Measurements from ENCODE around the gene NOP9.

NOP9 gene

DNA sequence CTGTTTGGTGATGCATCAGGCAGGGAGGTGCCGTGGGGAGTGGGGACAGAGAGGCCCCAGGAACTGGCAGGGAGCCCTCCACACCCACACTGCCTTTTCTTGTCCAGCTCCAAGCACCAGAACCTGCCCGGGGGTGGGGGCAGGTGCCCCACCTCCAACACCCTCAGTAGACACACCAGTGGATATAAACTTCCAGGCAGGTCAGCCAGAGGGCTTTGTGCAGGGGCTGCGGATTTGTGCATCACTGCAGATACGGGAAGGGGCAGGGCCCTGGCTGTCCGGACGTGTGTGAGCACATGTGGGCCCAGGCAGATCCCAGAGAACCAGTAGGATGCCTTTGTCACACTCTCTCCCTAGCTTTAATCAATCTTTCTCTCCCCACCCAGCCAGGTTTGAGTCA lies 35.4 kb upstream of the NOP9 start:
- DNase-seq = no peak

DNA sequence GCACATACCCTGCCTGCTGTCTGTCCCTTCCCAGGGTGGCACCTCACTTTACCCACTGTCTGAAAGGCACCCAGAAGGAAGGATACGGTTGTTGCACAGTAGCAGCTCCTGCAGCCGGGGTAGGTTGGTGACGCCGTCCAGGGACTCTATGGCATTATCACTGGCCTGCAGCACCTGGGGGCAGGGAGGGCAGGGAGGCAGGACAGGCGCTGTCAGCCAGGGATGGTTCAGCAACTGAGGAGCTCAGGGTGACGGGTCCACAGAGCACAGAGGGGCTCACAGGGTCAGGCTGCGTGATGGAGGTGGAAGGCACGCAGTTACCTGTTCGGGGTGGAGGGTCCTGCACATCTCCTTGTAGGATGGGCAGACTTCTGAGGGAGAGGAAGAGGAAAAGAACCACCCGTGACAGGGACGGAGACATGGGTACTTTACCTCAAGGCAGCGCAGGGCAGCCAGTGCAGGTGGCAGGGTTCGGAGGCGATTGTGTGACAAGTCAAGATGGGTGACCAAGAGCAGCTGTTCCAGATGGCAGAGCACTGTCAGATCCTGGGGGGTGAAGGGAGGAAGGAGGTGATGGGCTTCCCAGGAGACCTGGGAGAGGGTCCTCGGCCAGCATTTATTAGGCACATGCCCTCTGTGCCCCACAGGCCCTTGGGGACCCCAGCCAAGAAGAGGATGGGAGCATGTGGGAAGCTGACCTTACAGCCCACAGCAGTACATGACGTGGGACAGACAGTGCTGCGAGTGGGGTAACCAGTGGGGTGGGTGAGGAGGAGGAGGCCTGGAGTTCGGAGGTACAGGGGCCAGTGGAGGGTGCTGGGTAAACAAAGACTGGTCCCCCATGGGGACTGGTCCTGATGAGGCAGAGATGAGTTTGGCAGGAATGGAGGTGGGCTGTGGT lies 33.1 kb upstream of the NOP9 start:
- no peak for DNase-seq

DNA sequence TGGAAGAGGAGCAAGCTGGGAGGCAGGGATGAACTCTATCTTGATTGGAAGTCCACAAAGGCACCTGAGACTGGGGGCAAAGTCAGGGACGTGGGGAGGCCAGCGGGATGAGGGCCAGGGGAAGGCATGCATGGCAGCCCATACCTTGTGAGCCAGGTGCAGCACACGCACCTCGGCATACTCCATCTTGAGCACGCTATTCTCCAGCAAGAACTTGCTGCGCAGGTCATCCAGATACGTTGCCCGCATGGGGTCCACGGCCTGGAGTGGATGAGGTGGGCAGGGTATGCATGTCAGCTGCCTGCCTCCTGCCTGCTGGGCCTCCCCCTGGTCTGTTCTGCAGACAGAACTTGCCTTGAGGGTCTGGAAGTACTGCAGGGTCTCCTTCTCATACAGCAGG lies 32.1 kb upstream of the NOP9 start:
- DNase-seq = no peak

DNA sequence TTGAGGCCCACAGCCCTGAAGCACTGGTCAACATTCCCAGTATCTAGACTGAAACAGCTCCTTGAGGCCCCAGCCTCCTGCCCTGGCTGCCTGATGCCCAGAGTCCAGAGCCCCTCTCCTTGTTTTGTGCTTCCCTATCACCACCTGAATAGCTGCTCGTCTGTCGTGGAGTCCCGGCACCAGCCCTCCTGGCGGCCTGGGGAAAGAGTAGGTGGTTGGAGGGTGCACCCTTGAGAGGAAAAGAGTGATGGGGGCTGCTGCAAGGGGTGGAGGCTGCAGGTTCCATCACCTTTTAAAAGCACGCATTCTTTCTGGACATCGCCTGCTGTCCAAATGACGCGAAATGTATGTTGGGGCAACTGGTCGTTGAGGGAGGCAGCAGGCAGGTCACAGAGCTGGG lies 31.4 kb upstream of the NOP9 start:
- no peak for DNase-seq

DNA sequence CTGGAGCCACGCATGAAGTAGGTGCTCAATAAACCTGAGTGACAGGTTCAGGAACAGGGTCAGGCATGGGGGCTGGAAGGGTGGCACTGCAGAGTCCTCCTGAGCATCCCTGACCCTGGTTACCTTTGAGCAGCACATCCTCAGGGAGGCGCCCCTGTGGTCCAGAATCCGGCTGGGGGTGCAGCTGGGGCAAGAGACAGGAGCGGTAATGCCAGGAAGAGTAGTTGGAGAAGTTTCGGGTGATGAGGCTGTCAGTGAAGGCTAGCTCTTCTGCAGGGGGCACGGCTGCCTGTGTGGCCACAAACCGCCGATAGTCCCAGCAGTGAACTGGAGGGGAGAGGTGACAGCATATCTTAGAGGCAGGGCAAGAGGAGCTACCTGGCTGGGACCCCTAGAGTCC lies 30.3 kb upstream of the NOP9 start:
- DNase-seq = no peak

DNA sequence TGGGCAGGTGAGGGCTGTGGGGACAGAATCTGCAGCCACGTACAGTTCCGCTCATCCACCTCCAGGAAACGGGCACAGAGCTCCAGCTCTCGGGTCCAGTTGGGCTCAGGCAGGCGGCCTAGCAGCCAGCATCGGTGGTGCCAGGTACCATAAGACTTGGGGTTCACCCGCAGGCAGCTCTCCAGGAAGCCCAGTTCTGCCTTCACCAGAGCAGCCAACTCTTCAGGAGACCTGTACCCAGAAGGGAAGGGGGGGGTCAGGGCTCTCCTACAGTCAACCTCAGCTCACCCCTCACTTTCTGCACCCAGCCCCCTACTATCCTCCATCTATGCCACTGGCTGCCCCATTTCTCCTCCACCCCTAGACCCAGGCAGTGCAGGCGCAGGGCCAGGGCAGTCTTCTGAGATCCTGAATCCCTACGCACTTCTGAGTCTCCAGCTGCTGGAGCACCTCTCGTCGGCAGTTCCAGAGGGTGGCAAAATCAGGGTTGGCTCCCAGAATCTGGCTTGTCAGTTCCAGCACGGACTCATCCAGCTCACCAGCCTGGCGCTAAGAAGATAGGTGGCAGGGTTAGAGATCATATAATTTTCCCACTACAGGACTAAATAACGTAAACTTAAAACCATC lies 29.6 kb upstream of the NOP9 start:
- DNase-seq = no peak

DNA sequence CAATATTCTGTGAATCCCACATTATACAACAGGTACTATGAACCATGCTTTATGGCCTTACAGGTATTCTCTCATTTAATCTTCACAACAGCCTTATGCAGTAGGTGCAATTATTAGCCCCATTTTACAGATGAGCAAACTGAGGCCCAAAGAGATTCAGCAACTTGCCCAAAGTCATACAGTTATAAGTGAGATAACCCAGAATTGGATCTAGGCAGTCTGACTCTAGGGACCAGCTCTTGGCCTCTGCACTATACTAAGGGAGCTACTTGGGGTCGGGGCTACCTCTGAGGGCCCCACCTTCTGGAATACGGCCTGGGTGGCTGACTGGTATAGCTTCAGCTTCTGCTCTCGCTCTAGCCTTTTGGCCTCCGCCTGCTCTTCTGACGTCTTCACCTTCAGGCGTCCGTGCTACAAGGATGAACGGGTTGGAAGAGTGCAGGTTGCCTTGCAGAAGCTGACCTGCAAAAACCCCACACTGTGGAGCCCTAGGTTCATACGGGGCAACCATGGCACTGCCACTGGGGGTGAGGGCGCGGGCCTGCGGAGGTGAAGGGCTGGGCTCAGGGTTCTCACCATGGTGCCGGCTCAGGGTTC lies 29.0 kb upstream of the NOP9 start:
- no peak for DNase-seq

DNA sequence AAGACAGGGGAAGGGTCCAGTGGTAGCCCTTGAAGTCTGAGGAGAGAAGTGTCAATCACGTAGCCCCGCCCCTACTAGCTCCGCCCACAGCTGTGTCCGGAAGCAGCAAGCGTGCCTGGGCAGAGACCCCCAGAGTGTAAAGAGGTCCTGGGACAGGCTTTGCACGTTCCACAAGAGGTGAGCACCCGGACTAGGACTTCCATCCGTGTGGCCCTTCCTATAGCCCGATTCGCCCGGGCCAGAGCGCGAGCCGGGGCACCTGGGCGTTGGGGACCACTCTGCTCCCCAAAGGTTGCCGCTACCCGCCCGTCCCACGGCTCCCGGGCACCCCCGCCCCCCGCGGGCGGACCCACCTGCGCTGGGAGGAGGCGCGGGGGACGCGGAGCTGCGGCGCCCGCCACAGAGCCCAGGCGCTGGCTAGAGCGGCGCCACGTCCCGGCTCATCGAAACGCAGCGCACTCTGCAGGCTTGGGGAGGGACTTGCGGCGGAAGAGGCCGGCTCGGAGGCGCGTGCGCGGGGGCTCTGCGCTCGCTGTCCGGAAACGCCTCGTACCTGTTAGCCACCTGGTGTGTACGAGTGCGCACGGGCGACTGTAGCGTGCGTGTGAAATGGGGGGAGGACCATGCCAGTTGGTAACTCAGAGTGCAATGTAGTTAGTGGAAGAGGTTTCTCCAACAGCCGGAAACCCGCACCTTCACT lies 28.4 kb upstream of the NOP9 start, which contains the start of gene RABGGTA:
RABGGTA (minus strand) TSS at position 464 of the 700 bp plus-strand sequence. CDS start 482 bp downstream, outside the sequence.
- DNase-seq = peak; percentile 74

DNA sequence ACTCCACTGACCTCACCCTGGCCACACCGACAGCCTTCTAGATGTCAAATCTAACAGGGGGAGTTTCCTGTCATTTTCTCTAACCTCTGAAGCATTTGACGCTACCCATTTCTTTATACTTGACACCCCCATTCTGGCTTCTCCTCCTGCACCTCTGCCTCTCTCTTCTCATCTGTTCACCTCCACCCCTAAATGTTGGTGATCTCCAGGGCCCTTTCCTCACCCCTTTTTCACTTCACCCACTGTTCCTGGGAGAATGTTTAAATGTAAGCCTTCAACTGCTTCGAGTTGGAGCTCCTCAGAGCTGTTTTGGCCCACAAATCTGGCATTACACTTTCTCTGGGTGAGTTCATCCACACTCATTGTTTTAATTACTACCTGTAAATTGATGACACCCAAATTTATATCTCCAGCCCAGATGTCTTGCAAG lies 27.8 kb upstream of the NOP9 start:
- DNase-seq = no peak

DNA sequence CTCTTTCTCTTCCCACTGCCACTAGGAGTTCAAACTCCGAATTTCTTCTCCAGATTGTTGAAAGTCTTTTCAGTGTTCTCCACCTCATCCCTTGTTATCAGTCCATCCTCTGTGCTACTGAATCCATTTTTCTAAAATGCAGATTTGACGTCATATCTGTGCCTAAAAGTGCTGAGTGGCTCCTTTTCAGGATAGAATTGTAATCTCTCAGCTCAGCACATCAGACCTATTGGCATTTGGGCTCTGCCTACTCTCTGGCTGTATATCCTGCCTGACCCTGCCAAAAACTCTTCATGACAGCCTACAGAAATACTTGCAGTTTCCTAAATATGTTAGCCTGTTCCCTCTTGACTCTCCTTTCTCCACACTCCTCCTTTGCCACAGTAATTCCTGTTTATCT lies 27.2 kb upstream of the NOP9 start:
- DNase-seq = no peak

DNA sequence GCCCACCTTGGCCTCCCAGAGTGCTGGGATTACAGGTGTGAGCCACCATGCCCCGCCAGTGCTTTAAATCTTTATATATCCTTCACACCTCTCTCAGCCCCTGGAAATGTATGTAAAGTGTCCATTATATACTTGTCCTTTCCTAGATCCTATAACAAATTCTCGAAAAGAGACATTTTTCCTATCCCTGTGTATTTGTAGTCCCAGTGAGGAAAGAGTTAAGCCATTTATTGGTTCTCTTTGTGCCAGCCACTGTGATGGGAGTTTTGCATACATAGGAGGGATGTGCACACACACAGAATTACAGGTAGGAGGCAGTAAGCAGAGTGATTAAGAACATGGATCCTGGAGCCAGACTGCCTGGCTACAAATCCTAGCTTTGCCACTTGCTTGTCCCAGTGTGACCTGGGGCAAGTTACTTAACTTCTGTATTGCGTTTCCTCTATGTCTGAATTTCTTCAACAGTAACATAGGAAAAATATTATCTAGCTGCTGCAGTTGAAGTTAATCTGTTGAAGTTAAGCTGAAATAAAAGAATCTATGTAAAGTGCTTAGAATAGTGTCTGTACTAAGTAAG lies 26.1 kb upstream of the NOP9 start:
- no peak for DNase-seq

DNA sequence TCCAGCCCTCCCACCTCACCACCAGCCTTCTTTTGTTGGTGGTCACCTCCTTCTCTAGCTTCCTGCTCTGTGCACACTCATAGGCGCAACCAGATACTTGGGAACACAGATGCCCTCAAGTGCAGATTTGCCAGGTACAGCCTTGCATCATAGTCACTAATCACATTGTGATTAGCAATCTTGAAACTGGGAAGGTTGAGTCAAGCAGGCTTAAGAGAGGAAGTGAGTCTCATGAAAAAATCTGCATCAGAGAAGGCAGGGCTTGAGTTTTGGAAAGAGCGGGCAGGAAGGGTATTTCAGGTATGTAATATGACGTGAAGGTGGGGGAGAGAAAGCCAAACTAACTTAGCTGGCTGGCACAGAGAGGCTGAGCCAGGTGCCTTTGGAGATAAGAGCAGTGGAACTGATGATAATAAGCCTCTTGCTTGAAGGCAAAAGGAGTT lies 25.5 kb upstream of the NOP9 start:
- no peak for DNase-seq

DNA sequence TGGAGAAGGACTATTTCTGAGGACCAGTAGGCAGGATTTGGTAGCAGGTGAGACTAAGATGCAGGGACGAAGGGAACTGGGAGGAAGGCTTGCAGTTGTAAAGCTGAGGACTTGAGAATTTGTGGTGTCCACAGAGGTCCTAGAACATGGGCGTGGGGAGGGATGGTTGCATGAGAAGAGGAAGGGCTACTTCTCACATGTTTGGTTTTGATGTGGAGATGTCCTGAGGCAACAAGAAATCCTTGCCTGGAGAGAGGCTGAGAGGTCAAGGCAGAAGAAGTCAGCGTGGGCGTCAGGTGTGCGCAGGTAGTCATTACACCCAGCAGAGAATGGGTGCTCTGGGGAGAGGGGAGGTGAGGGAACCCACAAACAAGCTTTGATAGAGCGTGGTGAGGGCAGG lies 22.6 kb upstream of the NOP9 start:
- no peak for DNase-seq

DNA sequence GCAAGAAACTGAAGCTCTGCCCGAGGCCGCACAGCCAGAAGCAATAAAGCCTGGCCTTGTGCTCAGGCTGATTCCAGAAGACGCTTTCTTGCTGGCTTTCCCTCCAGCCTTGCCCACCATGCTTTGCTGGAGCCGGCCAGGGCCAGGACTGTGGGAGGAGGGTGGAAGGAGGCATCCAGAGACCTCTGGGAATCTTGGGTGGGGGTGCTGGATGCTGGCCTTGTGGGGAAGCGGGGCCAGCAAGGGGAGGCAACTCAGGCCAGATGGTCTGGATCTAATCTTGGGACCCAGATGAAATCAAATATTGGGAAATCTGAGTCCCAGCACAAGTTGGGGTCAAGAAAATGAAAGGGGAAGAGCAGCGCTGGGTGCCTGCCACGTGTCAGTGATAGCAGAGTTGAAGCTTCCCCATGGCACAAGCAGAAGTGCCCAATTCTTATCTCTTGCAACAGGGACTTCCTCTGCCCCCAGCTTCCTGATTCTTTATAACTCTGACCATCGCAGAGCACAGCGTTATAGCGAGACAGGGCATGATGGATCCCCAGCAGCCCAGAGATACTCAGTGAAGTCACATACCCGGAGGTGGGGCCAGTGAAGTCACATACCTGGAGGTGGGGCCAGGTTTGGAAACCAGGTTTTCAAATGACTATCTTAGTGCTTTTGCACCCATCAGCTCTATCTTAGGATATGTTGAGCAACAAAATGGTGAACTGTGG lies 21.9 kb upstream of the NOP9 start:
- no peak for DNase-seq

DNA sequence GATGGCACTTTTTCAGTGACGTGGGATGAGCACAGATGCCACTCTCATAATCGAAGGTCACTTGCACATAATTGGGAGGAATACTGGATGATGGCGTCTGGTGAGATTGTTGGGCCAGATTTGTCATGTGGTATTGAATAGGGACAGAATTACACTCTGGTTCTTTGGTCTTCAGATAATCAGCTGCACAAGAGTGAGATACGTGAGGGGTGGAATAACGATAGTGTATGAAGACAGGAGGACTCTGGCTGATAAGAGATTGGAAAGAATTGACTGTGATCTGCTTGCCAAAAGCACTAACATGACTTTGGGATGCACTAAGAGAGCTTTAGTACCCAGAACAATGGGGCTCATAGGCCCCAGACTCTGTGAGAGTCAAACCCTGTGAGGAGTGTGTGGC lies 21.2 kb upstream of the NOP9 start:
- no peak for DNase-seq

DNA sequence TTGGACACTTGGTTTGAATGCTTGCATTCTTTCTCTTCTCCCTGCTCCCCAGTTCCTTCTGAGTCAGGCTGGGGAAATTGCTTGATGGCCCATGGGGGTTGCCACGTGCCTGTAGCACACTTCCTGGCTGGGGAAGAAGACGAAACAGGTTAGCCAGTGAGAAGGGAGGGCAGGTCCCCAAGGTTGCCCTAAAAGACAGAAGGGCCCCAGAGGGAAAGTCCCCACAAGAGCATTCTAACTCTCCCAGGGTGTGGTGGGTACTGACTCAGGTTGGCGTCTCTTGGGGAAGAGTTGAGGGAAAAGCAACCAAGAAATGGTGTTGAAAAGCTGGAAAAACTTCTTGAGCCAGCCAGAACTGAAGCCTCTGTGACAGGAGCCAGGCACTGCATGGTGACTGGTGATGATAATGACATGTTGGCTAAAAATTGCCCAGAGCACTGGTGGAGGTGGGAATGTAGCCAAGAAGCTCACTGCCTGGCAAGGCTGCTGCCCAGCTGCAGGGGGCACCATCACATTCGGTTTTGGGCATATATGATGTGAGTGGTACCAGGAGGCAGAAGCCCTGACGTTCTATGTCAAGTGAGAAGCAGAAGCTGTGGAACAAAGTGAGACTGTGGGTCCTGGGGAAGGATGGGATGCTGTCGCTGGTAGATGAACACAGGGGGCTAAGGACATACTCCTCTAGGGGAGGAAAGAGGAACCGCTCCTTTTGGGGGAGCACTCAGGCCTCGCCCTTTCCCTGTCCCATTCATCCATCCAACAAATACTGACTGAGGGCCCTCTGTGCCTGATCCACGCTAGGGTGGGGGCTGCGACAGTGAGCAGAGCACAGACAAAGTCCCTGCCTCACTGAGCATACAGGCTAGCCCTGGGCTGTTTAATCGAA lies 20.1 kb upstream of the NOP9 start:
- no peak for DNase-seq

DNA sequence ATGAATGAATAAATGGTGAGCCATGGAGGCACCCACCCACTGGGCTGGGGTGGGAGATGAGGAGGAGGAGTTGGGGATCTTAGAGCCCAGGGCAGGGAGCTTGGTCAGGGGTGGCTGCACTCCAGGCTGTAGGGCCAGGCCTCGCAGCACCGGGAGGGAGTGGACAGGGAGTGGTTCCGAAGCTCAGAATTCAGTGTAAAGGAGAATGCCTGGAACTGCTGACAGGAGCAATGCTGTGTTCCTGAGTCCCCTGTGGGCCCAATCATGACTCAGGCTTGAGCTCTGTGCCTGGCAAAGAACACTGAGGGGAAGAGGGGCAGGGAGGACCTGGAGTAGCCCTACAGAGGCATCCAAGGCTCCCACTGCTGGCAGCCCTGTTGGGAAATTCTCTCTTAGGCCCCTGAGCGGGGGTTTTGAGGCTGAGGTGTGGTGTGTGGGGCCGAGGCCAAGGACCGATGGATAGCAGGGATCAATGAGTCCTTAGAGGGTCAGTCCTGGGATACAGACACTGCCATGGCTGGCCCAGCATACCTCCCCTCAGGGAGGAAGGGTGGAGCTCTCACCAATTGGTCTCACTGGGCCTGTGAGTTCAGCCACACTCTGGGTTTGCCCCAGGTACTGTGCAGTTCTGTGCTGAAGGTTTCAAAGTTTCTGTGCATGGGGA lies 18.7 kb upstream of the NOP9 start:
- DNase-seq = no peak

DNA sequence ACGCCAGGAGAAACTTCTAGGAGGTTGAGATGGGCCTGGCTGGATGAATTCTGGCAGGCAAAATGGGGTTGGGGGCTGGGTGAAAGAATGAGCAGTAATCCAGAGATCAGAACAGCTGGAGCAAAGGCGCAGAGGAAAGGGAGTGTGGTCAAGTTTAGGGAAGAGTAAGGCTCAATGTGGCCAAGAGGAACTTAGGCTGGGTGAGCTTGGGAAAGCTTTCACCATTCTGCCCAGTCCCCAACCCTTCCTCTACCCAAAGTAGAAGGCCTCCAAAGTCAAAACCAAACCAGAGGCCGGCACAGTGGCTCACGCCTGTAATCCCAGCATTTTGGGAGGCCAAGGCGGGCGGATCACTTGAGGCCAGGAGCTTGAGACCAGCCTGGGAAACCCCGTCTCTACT lies 18.0 kb upstream of the NOP9 start:
- no peak for DNase-seq

DNA sequence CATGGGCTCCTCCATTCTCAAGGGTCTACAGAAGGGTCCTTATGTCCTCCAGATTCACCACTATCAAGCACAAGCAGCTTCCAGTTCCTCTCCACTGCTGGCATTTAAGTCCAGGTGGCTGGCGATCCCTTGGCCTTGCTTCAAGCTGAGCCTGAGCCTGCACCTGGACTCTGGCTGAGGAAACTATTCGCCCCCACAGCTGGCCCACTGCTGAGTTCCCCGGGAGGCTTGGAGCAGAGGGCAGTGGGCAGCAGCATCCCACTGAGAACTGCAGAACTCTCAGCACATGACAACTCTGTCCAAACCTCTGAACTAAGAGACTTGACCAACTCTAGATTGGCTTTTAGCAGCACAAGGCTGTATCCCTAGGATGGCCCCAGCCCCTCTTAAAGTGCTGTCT lies 16.9 kb upstream of the NOP9 start:
- DNase-seq = no peak

DNA sequence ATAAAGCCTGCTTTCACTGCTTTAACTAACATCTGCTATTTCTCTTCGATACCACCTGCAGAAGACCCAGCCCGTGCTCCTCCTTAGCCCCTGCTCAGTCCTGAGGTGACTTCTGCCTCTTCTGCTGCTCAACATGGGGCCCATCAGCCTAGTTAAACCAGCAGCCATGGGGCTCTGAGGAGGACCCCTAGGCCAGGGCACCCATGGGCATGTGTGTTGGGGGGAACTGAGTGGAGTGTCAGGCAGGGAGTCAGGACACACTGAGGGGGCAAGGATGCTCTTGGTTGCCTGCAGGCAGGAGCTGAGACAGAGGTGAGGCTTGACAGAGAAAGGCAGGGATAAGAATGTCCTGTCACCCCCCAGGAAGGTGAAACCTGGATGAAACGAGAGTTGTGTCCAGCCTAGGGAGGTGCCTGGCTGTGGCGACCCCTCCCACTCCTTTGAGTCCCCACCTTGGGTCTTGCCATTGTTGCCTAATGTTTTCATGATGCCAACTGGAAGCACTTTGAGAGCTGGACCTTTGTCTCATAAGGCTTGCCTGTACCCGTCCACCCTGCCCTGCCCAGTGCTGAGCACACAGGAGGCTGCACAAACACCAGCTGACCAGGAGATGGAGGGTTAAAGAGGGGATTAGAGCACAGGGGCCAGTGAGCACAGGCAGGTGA lies 15.7 kb upstream of the NOP9 start:
- DNase-seq = no peak

All from amniotic stem cell (primary cell).